Mucosa of descending colon (tissue), 3 donors: ENCODE measurements around the gene PCDH10. TPM values are rescaled to one million over a fixed set of nuclear protein-coding genes. Genes with fewer than 3 reads are reported as not detected.

Experiments
- ATAC-seq: fragments of 200-7000 bp; cut with Tn5 transposase; one replicate; pipeline ENCODE4 v1.9.1; 2020; ENCODE audit warnings: mild to moderate bottlenecking, moderate library complexity
- DNase-seq, 3 donors: peaks; one replicate each; pipeline ENCODE4 v3.0.0-alpha.2; 2020
- H3K36me3 ChIP-seq: fragments of 200-600 bp; one replicate; pipeline ENCODE4 v1.8.0; 2021; ENCODE audit warnings: low read depth, mild to moderate bottlenecking
- H3K4me1 ChIP-seq: fragments of 200-600 bp; one replicate; pipeline ENCODE4 v1.8.0; 2021; ENCODE audit warnings: low read depth, mild to moderate bottlenecking
- H3K4me3 ChIP-seq: fragments of 200-600 bp; one replicate; pipeline ENCODE4 v1.8.0; 2021; ENCODE audit warnings: mild to moderate bottlenecking
- H3K9me3 ChIP-seq: fragments of 200-600 bp; one replicate; pipeline ENCODE4 v1.8.0; 2021; ENCODE audit warnings: mild to moderate bottlenecking
- intact Hi-C, 2 donors: fragments of 100-400 bp; cut with DNase I in 1 of 2; cut with micrococcal nuclease in 1 of 2; formaldehyde crosslinking; loops; one replicate each; pipeline versions ENCODE4 v1.11.0 to v1.11.1; 2022; cut with DNase I, micrococcal nuclease
- total RNA-seq, 3 donors: library from RNA; stranded (reverse); fragmentation: NEBNext Ultra II Directional in 2 of 3; extraction: Animal tissue kit (Norgen Biotek cat#: 25700) in 2 of 3; gene quantifications; one replicate each; pipeline versions ENCODE4 v1.2.1 to v1.2.4, GENCODE V29; 2021 to 2023
- TF ChIP-seq, protein P1 (sequence below): fragments of 200-600 bp; IDR thresholded peaks from one replicate; pipeline ENCODE4 v1.8.0; 2022; ENCODE audit warnings: antibody characterized with exemption, mild to moderate bottlenecking
- donor health status: DM: no; HTN: no; CAD: no; lungs with moderate emphysema.
- donor health status: DM: no; HTN: no; CAD: no.
- donor health status: DM: no; HTN: yes; CAD: no.

Gene PCDH10
- total RNA-seq, 3 donors from 2014 or later, result 0.22 to 1.3 (median 0.32) TPM

DNA sequence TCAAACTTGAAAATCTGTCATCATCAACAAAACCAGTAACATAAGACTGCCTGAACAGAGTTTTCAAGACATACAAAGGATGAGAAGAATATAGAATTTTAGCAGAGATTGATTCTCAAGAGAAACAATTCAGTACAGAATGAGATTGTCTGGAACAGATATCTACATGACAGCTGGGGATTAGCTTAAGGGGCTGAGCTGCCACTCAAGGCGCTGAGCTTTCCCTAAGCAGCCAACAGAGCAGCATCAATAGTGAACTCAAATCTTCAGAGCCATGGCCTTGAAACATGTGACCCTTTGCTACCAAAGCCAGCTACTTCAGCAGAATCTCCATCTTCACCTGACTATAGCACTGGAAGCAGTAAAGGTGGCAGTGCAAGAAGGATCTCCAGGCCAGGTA is 24.3 kb upstream of the PCDH10 start:
- intact Hi-C loops, result no loop called here
- TF ChIP-seq, protein P1, sequence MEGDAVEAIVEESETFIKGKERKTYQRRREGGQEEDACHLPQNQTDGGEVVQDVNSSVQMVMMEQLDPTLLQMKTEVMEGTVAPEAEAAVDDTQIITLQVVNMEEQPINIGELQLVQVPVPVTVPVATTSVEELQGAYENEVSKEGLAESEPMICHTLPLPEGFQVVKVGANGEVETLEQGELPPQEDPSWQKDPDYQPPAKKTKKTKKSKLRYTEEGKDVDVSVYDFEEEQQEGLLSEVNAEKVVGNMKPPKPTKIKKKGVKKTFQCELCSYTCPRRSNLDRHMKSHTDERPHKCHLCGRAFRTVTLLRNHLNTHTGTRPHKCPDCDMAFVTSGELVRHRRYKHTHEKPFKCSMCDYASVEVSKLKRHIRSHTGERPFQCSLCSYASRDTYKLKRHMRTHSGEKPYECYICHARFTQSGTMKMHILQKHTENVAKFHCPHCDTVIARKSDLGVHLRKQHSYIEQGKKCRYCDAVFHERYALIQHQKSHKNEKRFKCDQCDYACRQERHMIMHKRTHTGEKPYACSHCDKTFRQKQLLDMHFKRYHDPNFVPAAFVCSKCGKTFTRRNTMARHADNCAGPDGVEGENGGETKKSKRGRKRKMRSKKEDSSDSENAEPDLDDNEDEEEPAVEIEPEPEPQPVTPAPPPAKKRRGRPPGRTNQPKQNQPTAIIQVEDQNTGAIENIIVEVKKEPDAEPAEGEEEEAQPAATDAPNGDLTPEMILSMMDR, result no peak
- Histone ChIP-seq H3K9me3 (no peaks in the 10 kb centered on the region), H3K36me3 (no peaks in the 10 kb centered on the region), H3K4me3 (no peak overlapping the region), H3K4me1 (no peaks in the 10 kb centered on the region)
- no peak for DNase-seq
- no peak for ATAC-seq

DNA sequence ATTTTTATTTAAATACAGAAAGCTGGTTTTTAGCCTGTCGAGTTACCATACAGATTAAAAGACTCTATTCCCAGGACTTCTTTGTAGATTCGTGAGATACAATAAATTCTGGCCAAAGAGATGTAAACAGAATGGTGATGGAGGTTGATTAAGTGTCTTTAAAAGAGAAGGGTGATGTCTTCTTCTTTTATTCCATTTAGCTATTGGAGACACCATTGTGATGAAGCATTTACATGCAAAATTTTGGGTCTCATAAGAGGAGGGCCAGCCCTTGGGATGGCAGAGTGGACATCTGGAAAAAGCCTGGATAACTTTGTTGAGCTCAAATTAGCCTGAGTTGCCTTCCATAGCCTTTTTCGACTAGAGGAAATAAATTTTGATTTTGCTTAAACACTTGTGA is 21.6 kb upstream of the PCDH10 start:
- ATAC-seq, result no peak
- H3K4me1 ChIP-seq, result no peaks in the 10 kb centered on the region
- no peaks in the 10 kb centered on the region for H3K9me3 ChIP-seq
- DNase-seq, result no peak
- intact Hi-C loops, result no loop called here
- no peak overlapping the region for H3K4me3 ChIP-seq
- TF ChIP-seq, protein P1, result no peak
- H3K36me3 ChIP-seq, result no peaks in the 10 kb centered on the region

DNA sequence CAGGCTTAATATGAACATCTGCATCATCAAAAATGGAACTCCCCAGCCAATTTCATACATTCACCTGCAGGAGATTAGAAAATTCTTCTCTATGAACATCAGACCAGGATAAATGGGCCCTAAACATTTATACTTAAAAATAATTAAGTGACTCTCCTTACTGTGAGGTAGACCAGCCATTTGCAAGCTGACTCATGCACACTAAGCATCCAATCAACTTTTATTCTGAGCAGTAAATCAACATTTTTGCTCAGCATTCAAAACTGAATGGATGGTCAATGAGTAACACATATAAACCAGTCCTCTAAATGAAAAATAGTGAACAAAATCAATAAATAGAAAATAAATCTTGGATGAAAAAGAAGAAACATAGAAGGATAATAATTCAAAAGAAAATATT is 19.9 kb upstream of the PCDH10 start:
- no peaks in the 10 kb centered on the region for H3K36me3 ChIP-seq
- H3K4me3 ChIP-seq, result no peak overlapping the region
- intact Hi-C loops, result no loop called here
- H3K4me1 ChIP-seq, result no peaks in the 10 kb centered on the region
- no peaks in the 10 kb centered on the region for H3K9me3 ChIP-seq
- no peak for ATAC-seq
- DNase-seq, result no peak
- TF ChIP-seq, protein P1, result no peak

DNA sequence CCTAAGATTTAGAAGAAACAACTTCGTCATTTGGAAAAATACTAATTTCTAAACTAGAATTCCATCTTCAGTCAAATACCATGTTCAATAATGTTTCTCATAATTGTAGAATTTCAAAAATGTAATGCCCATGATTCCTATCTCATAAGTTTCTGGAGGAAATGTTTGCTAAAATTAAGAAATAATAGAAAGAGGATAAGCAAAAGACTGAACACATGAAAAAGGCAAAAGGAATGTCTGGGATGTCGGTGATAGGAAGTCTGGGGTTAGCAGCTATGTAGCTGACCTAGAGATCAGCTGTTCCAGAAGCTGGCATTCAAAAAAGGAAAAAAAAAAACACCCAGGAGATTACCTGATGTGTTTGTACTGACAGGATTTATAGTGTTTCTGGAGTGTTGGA is 18.9 kb upstream of the PCDH10 start:
- intact Hi-C loops, result no loop called here
- no peak overlapping the region for H3K4me3 ChIP-seq
- no peaks in the 10 kb centered on the region for H3K4me1 ChIP-seq
- ATAC-seq (no peak), DNase-seq (no peak)
- H3K36me3 ChIP-seq, result no peaks in the 10 kb centered on the region
- TF ChIP-seq, protein P1, result no peak
- no peaks in the 10 kb centered on the region for H3K9me3 ChIP-seq

DNA sequence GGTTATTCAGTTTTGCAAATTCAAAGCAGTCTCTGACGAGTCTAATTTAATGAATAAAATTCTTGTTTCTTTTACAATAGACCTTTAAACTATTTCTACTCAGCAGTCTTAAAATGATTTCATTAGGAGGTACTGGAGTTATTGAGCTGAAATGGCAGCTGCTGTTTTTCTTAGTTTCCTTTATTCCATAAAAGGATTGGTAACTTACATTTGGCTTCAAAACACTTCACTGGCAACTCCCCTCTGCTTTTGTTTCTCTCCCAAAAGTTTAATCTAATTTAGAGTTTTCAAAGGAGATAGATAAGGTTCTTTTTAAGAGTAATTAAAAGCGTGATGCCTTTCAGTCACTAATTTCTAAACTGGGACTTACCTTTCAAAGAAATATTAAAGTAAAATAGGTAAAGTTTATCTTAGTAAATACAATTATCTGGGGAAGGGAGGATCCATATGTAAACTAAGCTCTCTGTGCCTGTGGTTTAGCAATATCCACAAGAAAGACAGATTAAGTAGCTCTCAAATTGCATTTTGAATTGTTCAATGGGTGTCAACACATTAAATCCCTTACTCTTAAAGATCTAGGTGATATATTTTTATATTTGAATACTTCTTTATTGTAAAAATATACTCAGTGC is 17.1 kb upstream of the PCDH10 start:
- Histone ChIP-seq H3K4me1 (no peaks in the 10 kb centered on the region), H3K36me3 (no peaks in the 10 kb centered on the region), H3K9me3 (no peaks in the 10 kb centered on the region), H3K4me3 (no peak overlapping the region)
- TF ChIP-seq, protein P1, result no peak
- intact Hi-C loops, result no loop called here
- ATAC-seq (no peak), DNase-seq (no peak)

DNA sequence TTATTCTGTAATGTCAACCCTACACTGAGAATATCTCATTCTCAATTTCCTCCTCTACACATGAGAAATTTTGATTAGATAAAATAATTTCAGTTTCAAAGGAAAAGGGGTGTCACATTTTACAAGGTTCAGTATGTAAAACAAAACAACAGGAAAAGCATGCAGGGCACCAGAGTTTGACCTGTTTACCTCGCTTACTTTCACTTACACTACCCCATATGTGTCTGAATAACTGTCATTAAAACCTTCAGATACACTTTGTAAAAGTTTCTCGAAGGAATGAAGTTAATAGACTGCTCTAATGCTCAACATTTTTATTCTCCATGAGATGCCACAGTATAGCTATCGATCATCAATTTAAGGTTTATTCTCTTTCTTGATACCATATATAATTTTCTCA is 12.3 kb upstream of the PCDH10 start:
- H3K9me3 ChIP-seq, result no peaks in the 10 kb centered on the region
- TF ChIP-seq, protein P1, result no peak
- intact Hi-C loops, result no loop called here
- no peaks in the 10 kb centered on the region for H3K4me1 ChIP-seq
- no peaks in the 10 kb centered on the region for H3K36me3 ChIP-seq
- DNase-seq (no peak), ATAC-seq (no peak)
- H3K4me3 ChIP-seq, result no peak overlapping the region
